OCI-LY1 (cell line): ENCODE data around the gene DLD.

Source experiments
- H2AFZ ChIP-seq: fragments of 200-600 bp; sonication (generic), shearing (Covaris generic); 2 replicates; pipeline ENCODE4 v1.6.0; 2014; ENCODE audit warnings: antibody characterized with exemption, mild to moderate bottlenecking, low read length
- H3F3A ChIP-seq: fragments of 200-600 bp; sonication (generic), shearing (Covaris generic); 2 replicates; pipeline ENCODE4 v1.6.0; 2014; ENCODE audit warnings: mild to moderate bottlenecking, antibody characterized with exemption, low read length, moderate library complexity; ENCODE audit not compliant: insufficient read depth
- H3K27ac ChIP-seq: fragments of 200-600 bp; sonication (generic); 2 replicates; pipeline ENCODE4 v1.5.1; 2014; ENCODE audit warnings: low read length, mixed run types, mild to moderate bottlenecking, low read depth; ENCODE audit not compliant: poor library complexity, severe bottlenecking
- H3K27me3 ChIP-seq: fragments of 200-600 bp; sonication (generic); 2 replicates; pipeline ENCODE4 v1.6.0; 2014; ENCODE audit warnings: antibody characterized with exemption, mild to moderate bottlenecking, low read length, moderate library complexity; ENCODE audit not compliant: insufficient read depth
- H3K36me3 ChIP-seq: fragments of 200-600 bp; sonication (generic); 2 replicates; pipeline ENCODE4 v1.6.1; 2014; ENCODE audit warnings: mild to moderate bottlenecking, antibody characterized with exemption, low read length, moderate library complexity, mixed read lengths; ENCODE audit not compliant: insufficient read depth
- H3K4me1 ChIP-seq: fragments of 200-600 bp; sonication (generic); 2 replicates; pipeline ENCODE4 v1.5.1; 2014; ENCODE audit warnings: mild to moderate bottlenecking, low read length, moderate library complexity; ENCODE audit not compliant: insufficient read depth, severe bottlenecking
- H3K4me2 ChIP-seq: fragments of 200-600 bp; sonication (generic), shearing (Covaris generic); 2 replicates; pipeline ENCODE4 v1.6.1; 2014; ENCODE audit warnings: low read length
- H3K4me3 ChIP-seq: fragments of 200-600 bp; sonication (generic); 2 replicates; pipeline ENCODE4 v1.5.1; 2014; ENCODE audit warnings: low read length, low read depth, mild to moderate bottlenecking, mixed read lengths; ENCODE audit not compliant: poor library complexity, severe bottlenecking
- H3K79me2 ChIP-seq: fragments of 200-600 bp; shearing (Covaris generic); 2 replicates; pipeline ENCODE4 v1.6.1; 2016; ENCODE audit warnings: mixed run types, low read length, mixed read lengths; ENCODE audit not compliant: insufficient read depth
- H3K9ac ChIP-seq: fragments of 200-600 bp; sonication (generic), shearing (Covaris generic); 2 replicates; pipeline ENCODE4 v1.6.1; 2014; ENCODE audit warnings: mild to moderate bottlenecking, low read length, mixed read lengths
- H3K9me2 ChIP-seq: fragments of 200-600 bp; sonication (generic), shearing (Covaris generic); 2 replicates; pipeline ENCODE4 v1.6.1; 2014; ENCODE audit warnings: low read depth, mild to moderate bottlenecking, low read length, mixed read lengths
- H3K9me3 ChIP-seq: fragments of 200-600 bp; shearing (Covaris generic); 2 replicates; pipeline ENCODE4 v1.6.1; 2014; ENCODE audit warnings: low read length, mixed read lengths
- H4K20me1 ChIP-seq: fragments of 200-600 bp; sonication (generic), shearing (Covaris generic); 2 replicates; pipeline ENCODE4 v1.6.0; 2016; ENCODE audit warnings: mild to moderate bottlenecking, low read length; ENCODE audit not compliant: insufficient read depth
- EZH2 ChIP-seq: fragments of 200-600 bp; sonication (generic), shearing (Covaris generic); IDR thresholded peaks from 2 replicates; pipeline ENCODE4 v1.8.0; 2017; ENCODE audit warnings: borderline replicate concordance, mixed run types, mild to moderate bottlenecking, antibody characterized with exemption, low read length, moderate library complexity, mixed read lengths
- TF ChIP-seq, protein P1 (sequence below): fragments of 200-600 bp; sonication (generic), shearing (Covaris generic); IDR thresholded peaks from 2 replicates; pipeline ENCODE4 v1.5.1; 2017; ENCODE audit warnings: mild to moderate bottlenecking, antibody characterized with exemption, low read length, moderate library complexity, mixed read lengths

The DLD gene

GRCh38 chr7:107944411-107945169, 53.6 kb downstream of the DLD start:
- H3K9me3 ChIP-seq = no peaks in the 10 kb centered on the region
- H2AFZ ChIP-seq = no peak overlapping the region
- no peak overlapping the region for H3K4me2 ChIP-seq
- H3K79me2 ChIP-seq = no peaks in the 10 kb centered on the region
- no peaks in the 10 kb centered on the region for H3K27me3 ChIP-seq
- H3K27ac ChIP-seq = no peak overlapping the region
- H3K9me2 ChIP-seq = no peaks in the 10 kb centered on the region
- H3K4me3 ChIP-seq = no peak overlapping the region
- no peaks in the 10 kb centered on the region for H4K20me1 ChIP-seq
- H3F3A ChIP-seq = no peaks in the 10 kb centered on the region
- H3K36me3 ChIP-seq = no peaks in the 10 kb centered on the region
- no peaks in the 10 kb centered on the region for H3K4me1 ChIP-seq
- TF ChIP-seq EZH2 = no peak
- TF ChIP-seq, protein P1, sequence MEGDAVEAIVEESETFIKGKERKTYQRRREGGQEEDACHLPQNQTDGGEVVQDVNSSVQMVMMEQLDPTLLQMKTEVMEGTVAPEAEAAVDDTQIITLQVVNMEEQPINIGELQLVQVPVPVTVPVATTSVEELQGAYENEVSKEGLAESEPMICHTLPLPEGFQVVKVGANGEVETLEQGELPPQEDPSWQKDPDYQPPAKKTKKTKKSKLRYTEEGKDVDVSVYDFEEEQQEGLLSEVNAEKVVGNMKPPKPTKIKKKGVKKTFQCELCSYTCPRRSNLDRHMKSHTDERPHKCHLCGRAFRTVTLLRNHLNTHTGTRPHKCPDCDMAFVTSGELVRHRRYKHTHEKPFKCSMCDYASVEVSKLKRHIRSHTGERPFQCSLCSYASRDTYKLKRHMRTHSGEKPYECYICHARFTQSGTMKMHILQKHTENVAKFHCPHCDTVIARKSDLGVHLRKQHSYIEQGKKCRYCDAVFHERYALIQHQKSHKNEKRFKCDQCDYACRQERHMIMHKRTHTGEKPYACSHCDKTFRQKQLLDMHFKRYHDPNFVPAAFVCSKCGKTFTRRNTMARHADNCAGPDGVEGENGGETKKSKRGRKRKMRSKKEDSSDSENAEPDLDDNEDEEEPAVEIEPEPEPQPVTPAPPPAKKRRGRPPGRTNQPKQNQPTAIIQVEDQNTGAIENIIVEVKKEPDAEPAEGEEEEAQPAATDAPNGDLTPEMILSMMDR = no peak
- no peak overlapping the region for H3K9ac ChIP-seq

DNA sequence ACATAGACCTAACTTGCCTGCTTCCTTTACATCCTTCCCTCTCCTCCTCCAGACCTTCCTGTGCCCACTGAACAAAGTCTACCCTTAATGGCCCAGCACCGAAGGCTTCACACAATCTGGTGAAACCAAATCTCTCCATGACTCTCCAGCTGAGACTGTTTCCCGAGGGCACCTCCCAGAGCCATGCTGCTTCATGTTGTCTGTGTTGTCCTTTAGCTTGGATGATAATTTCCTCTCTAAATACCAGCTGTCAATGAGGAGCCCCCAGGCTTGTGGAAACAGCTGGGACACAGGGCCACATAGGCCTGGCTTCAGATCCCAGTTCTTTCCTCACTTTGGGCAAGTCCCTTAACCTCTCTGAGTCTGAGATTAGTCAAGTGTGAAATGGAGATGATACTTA, 54.3 kb downstream of the DLD start:
- no peaks in the 10 kb centered on the region for H3K9me2 ChIP-seq
- no peak overlapping the region for H3K9ac ChIP-seq
- TF ChIP-seq, protein P1 = no peak
- no peak for TF ChIP-seq EZH2
- no peaks in the 10 kb centered on the region for H3K27me3 ChIP-seq
- no peaks in the 10 kb centered on the region for H3F3A ChIP-seq
- H4K20me1 ChIP-seq = no peaks in the 10 kb centered on the region
- H3K9me3 ChIP-seq = no peaks in the 10 kb centered on the region
- no peak overlapping the region for H2AFZ ChIP-seq
- H3K4me2 ChIP-seq = no peak overlapping the region
- H3K79me2 ChIP-seq = no peaks in the 10 kb centered on the region
- no peak overlapping the region for H3K4me3 ChIP-seq
- no peaks in the 10 kb centered on the region for H3K36me3 ChIP-seq
- no peaks in the 10 kb centered on the region for H3K4me1 ChIP-seq
- no peak overlapping the region for H3K27ac ChIP-seq

- H3K79me2 ChIP-seq = no peaks in the 10 kb centered on the region
- H3K27ac ChIP-seq = no peak overlapping the region
- H2AFZ ChIP-seq = no peak overlapping the region
- H3K36me3 ChIP-seq = no peaks in the 10 kb centered on the region
- H3K9me2 ChIP-seq = no peaks in the 10 kb centered on the region
- no peaks in the 10 kb centered on the region; the same call in 1 of the 2 replicates for H3K27me3 ChIP-seq
- H3K9ac ChIP-seq = no peak overlapping the region
- H3K4me1 ChIP-seq = no peaks in the 10 kb centered on the region
- no peaks in the 10 kb centered on the region for H4K20me1 ChIP-seq
- H3F3A ChIP-seq = no peaks in the 10 kb centered on the region
- TF ChIP-seq, protein P1 = no peak
- TF ChIP-seq EZH2 = no peak
- H3K4me2 ChIP-seq = no peak overlapping the region
- no peak overlapping the region for H3K4me3 ChIP-seq
- H3K9me3 ChIP-seq = no peaks in the 10 kb centered on the region
These were observed 55.5 kb downstream of the DLD start for GRCh38 chr7:107946451-107946850.
